Measurements from ENCODE around the gene ZMYM3. TPM values are rescaled to one million over a fixed set of nuclear protein-coding genes. Genes with fewer than 3 reads are reported as not detected.

ZMYM3 gene
- total RNA-seq, 1 donor from 2014 or later = 50.8 TPM

DNA sequence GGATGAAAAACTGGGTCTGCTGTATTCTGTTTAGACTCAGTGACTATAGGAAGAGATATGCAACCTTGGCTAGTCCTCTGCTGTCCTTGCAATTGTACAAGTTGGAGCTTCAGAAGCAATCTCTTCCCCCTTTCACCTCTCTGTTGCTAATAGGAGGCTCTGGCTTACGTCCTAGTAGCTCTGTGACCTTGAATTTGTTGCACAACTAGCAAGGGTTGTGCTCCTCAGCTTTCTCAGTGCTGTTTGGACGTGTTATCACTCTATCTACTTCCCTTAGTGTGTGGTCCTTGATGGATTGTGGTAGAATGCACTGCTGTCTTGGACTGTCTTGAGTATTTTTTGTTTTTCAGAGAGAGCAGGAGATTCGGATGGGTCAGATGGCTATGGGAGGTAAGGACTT, 44.2 kb upstream of the ZMYM3 start:
- H3K36me3 Mint-ChIP-seq = peaks cover 38% of the 10 kb centered on the region

DNA sequence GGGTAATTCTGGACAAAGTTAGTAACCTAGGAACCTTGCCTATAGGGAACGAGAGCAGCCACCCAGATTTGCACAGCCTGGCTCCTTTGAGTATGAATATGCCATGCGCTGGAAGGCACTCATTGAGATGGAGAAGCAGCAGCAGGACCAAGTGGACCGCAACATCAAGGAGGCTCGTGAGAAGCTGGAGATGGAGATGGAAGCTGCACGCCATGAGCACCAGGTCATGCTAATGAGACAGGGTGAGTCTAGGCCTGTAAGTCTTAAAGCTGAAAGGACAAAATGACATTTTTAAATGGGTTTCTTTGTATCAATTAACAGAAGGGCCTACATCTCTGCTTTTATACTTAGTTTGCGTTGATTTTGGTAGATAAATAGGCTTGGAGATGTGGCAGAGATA, 42.9 kb upstream of the ZMYM3 start:
- Histone ChIP-seq H3K27me3 (no peaks in the 10 kb centered on the region), H3K9me3 (ENCODE audit: low read depth) (no peaks in the 10 kb centered on the region), H3K79me2 (ENCODE audit: low read depth) (peaks cover 30% of the 10 kb centered on the region), H3K36me3 (peaks cover 7% of the 10 kb centered on the region), H3K4me3 (no peak overlapping the region), H3K4me1 (no peaks in the 10 kb centered on the region), H3F3A (ENCODE audit: low read depth) (peaks cover 72% of the 10 kb centered on the region), H3K9ac (no peak overlapping the region), H2AFZ (replicated peaks) (no peak overlapping the region), H3K4me2 (no peak overlapping the region), H4K20me1 (ENCODE audit: low read depth) (peaks cover 84% of the 10 kb centered on the region), H3K27ac (no peak overlapping the region)
- Mint-ChIP-seq H3K4me3 (no peak overlapping the region), H3K4me1 (peaks cover 3% of the 10 kb centered on the region), H3K36me3 (peaks cover 42% of the 10 kb centered on the region), H3K27ac (no peak overlapping the region), H3K27me3 (ENCODE audit: insufficient read depth, low read depth) (peaks cover 4% of the 10 kb centered on the region), H3K9me3 (peaks cover 7% of the 10 kb centered on the region)
- no peak for DNase-seq (ENCODE audit: low spot score)
- TF ChIP-seq EZH2phosphoT487 (IDR thresholded peaks at IDR 0.05) = no peak
- TF ChIP-seq, protein P1, sequence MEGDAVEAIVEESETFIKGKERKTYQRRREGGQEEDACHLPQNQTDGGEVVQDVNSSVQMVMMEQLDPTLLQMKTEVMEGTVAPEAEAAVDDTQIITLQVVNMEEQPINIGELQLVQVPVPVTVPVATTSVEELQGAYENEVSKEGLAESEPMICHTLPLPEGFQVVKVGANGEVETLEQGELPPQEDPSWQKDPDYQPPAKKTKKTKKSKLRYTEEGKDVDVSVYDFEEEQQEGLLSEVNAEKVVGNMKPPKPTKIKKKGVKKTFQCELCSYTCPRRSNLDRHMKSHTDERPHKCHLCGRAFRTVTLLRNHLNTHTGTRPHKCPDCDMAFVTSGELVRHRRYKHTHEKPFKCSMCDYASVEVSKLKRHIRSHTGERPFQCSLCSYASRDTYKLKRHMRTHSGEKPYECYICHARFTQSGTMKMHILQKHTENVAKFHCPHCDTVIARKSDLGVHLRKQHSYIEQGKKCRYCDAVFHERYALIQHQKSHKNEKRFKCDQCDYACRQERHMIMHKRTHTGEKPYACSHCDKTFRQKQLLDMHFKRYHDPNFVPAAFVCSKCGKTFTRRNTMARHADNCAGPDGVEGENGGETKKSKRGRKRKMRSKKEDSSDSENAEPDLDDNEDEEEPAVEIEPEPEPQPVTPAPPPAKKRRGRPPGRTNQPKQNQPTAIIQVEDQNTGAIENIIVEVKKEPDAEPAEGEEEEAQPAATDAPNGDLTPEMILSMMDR (IDR thresholded peaks at IDR 0.05) = no peak
- no peak for TF ChIP-seq EZH2 (IDR thresholded peaks at IDR 0.05)

More for the DNA sequence above, 44.2 kb upstream of the ZMYM3 start:
- no peaks in the 10 kb centered on the region for H3K9me3 ChIP-seq (ENCODE audit: low read depth)
- TF ChIP-seq EZH2phosphoT487 (IDR thresholded peaks at IDR 0.05) (no peak), EZH2 (IDR thresholded peaks at IDR 0.05) (no peak)
- TF ChIP-seq, protein P1 (IDR thresholded peaks at IDR 0.05) = no peak
- H4K20me1 ChIP-seq (ENCODE audit: low read depth) = peaks cover 71% of the 10 kb centered on the region
- H3K36me3 ChIP-seq = no peaks in the 10 kb centered on the region
- no peak overlapping the region for H3K27ac ChIP-seq
- H2AFZ ChIP-seq (replicated peaks) = no peak overlapping the region
- H3K27ac Mint-ChIP-seq = no peak overlapping the region
- H3K4me1 Mint-ChIP-seq = peaks cover 3% of the 10 kb centered on the region
- no peak overlapping the region for H3K4me3 ChIP-seq
- no peaks in the 10 kb centered on the region for H3K27me3 ChIP-seq
- no peak overlapping the region for H3K4me2 ChIP-seq
- peaks cover 65% of the 10 kb centered on the region for H3F3A ChIP-seq (ENCODE audit: low read depth)
- no peaks in the 10 kb centered on the region for H3K4me1 ChIP-seq
- H3K9me3 Mint-ChIP-seq = peaks cover 7% of the 10 kb centered on the region
- H3K79me2 ChIP-seq (ENCODE audit: low read depth) = peaks cover 17% of the 10 kb centered on the region
- no peak for DNase-seq (ENCODE audit: low spot score)
- H3K9ac ChIP-seq = no peak overlapping the region
- H3K27me3 Mint-ChIP-seq (ENCODE audit: insufficient read depth, low read depth) = peaks cover 4% of the 10 kb centered on the region
- H3K4me3 Mint-ChIP-seq = no peak overlapping the region

DNA sequence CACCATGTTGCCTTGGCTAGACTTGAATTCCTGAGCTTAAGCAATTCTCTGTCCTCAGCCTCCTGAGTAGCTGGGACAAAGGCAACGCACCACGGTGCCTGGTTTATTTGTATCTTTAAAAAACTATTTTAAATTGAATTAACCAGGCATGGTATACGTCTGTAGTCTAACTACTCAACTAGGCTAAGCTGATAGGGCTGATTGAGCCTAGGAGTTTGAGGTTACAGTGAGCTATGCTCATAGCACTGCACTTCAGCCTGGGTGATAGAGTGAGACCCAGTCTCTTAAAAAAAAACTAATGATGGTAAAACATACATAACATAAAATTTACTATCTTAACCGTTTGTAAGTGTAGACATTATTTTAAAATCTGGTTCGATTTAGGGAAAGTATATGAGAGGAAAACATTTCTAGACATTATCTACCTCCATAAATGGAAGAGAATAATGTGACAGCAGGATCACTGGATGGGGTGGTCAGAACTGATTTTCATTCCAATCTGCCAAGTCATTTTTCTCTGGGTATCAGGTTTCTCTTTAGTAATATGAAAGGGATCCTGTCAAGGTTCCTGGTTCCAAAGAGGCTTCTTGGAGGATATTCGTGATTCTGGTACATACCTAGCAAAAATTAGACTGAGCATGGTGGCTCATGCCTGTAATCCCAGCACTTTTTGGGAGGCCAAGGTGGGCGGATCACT, 38.9 kb upstream of the ZMYM3 start:
- no peak overlapping the region for H3K27ac Mint-ChIP-seq
- no peak overlapping the region for H3K4me2 ChIP-seq

More for the DNA sequence above, 38.9 kb upstream of the ZMYM3 start:
- no peak overlapping the region for H3K27ac ChIP-seq
- peaks cover 91% of the 10 kb centered on the region for H4K20me1 ChIP-seq (ENCODE audit: low read depth)
- Mint-ChIP-seq H3K4me3 (no peak overlapping the region), H3K36me3 (peaks cover 31% of the 10 kb centered on the region), H3K9me3 (no peaks in the 10 kb centered on the region), H3K27me3 (ENCODE audit: insufficient read depth, low read depth) (no peaks in the 10 kb centered on the region), H3K4me1 (no peaks in the 10 kb centered on the region)
- no peak overlapping the region for H2AFZ ChIP-seq (replicated peaks)
- TF ChIP-seq, protein P1 (IDR thresholded peaks at IDR 0.05) = no peak
- no peak for TF ChIP-seq EZH2 (IDR thresholded peaks at IDR 0.05)
- no peak for TF ChIP-seq EZH2phosphoT487 (IDR thresholded peaks at IDR 0.05)
- H3K36me3 ChIP-seq = peaks cover 21% of the 10 kb centered on the region
- H3F3A ChIP-seq (ENCODE audit: low read depth) = peaks cover 52% of the 10 kb centered on the region
- H3K9ac ChIP-seq = no peak overlapping the region
- no peak overlapping the region for H3K4me3 ChIP-seq
- no peak for DNase-seq (ENCODE audit: low spot score)
- H3K27me3 ChIP-seq = no peaks in the 10 kb centered on the region
- H3K4me1 ChIP-seq = no peaks in the 10 kb centered on the region
- H3K79me2 ChIP-seq (ENCODE audit: low read depth) = peaks cover 70% of the 10 kb centered on the region
- H3K9me3 ChIP-seq (ENCODE audit: low read depth) = no peaks in the 10 kb centered on the region

Measured in neural progenitor cell (in vitro differentiated cells).